GM12864 (cell line): ENCODE data around the gene ATP2A3.

Experiments
- DNase-seq: peaks from one replicate; pipeline ENCODE4 v3.0.0-alpha.2; 2011; ENCODE audit warnings: low read depth
- H3K4me3 ChIP-seq: 2 replicates; pipeline ENCODE4 v1.5.1; 2011; ENCODE audit warnings: mild to moderate bottlenecking, low read depth, low read length, control low read depth
- CTCF ChIP-seq: IDR thresholded peaks from 2 replicates; pipeline ENCODE4 v1.5.1; 2011; ENCODE audit warnings: low read depth, mild to moderate bottlenecking, moderate library complexity, low read length, control low read depth, inconsistent platforms; ENCODE audit errors: missing control alignments

Gene ATP2A3

GRCh38 chr17:3990386-3991127, 26.3 kb upstream of the ATP2A3 start:
- TF ChIP-seq CTCF: no peak
- no peak for DNase-seq

DNA sequence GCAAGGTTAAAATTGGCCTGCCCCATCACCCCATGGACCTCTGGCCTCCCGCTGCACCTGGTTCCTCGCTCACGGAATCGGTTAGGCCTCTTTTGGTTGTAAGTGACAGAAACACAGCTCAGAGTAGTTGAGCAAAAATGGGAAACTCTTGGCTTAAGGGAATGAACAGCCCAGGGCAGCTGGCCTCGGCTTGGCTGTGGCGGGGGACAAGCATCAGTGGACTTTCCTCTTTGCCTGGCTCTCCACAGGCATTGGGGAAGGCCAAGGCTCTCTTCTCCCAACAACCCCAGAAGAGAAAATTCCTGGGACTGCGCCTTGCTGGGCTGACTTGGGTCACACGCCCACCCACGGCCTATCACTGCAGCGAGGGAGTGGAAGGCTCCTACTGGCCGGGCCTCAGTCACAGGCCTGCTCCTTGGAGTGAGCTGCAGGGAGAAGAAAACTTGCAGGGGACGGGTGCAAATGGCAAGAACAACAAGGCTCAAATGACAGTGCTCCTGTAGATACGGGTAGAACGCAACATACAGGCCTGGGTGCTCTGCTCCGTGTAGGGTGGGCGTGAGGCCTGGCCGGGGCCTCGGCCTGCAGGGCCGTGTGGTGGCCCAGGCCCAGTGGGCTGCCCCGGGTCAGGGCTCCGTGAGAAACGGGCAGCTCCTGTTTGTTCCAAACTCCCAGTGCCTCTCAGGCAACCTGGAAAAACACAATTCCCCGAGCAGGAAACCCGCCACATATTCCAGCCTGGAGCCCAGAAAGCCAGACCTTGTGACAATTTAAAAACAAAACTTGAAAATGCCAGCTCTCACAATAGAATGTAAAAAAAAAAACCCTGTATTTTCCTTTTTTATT, 25.0 kb upstream of the ATP2A3 start:
- no peak for TF ChIP-seq CTCF
- no peak for DNase-seq
- no peak overlapping the region for H3K4me3 ChIP-seq

More at GRCh38 chr17:3990386-3991127, 26.3 kb upstream of the ATP2A3 start:
- no peak overlapping the region for H3K4me3 ChIP-seq

DNA sequence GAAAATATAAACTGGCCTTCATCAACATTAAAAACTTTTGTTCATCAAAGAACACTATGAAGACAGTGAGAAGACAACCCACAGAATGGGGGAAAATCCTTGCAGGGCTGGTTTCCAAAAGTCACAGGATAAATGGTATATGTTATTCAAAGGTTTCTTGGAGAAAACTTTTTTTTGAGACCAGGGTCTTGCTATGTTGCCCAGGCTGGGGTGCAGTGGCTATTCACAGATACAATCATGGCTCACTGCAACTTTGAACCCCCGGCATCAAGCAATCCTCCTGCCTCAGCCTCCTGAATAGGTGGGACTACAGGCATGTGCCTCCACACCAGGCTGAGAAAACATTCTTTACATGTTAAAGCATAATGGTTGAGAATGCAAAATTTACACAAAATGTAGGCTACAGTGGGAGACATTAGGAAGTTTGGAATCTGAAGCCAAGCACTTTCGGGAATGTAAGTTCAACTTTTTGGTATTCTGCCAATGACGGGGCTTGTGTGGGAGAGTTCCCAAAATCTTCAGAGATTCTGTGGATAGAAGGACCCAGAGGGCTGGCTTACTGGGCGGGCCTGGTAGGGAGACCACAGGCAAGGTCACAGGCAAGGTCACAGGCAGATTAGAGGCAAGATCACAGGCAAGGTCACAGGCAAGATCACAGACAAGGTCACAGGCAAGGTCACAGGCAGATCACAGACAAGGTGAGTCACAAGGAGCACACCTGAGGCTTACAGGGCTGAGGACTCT, 24.2 kb upstream of the ATP2A3 start:
- no peak for DNase-seq
- no peak for TF ChIP-seq CTCF
- no peak overlapping the region for H3K4me3 ChIP-seq

GRCh38 chr17:3986939-3987335, 22.7 kb upstream of the ATP2A3 start:
- no peak overlapping the region for H3K4me3 ChIP-seq

GRCh38 chr17:3986270-3986938, 22.2 kb upstream of the ATP2A3 start:
- H3K4me3 ChIP-seq: no peak overlapping the region
- no peak for TF ChIP-seq CTCF
- no peak for DNase-seq

More at GRCh38 chr17:3986939-3987335, 22.7 kb upstream of the ATP2A3 start:
- no peak for DNase-seq
- no peak for TF ChIP-seq CTCF

GRCh38 chr17:3985846-3986245, 21.6 kb upstream of the ATP2A3 start:
- H3K4me3 ChIP-seq: no peak overlapping the region

More at GRCh38 chr17:3985846-3986245, 21.6 kb upstream of the ATP2A3 start:
- TF ChIP-seq CTCF: no peak
- DNase-seq: no peak
